Adipose tissue (tissue), 3 donors: ENCODE measurements around the gene DAB1. TPM values are rescaled to one million over a fixed set of nuclear protein-coding genes. Genes with fewer than 3 reads are reported as not detected.
"Not testable (repeated sequence)": the region's sequence is repeated elsewhere in the genome, so short reads cannot be mapped to it uniquely, and the experiment has no call there.

Experiments used
- H3K27ac ChIP-seq: one replicate; pipeline ENCODE4 v1.5.1; 2013; ENCODE audit warnings: low read depth, low read length
- WGBS, 3 donors: extraction: QIAGEN DNeasy Blood & Tissue Kit; methylation state at CpG; one replicate each; pipeline ENCODE4 v1.1.7; 2013; 5-methylcytosine and 5-hydroxymethylcytosine counted together
- polyA plus RNA-seq, 3 donors: library from polyadenylated mRNA; stranded (reverse); fragments of 200-250 nt; gene quantifications; one replicate each; pipeline ENCODE4 v1.2.3, GENCODE V29; 2013
- donor health status: healthy with polysubstance abuse.
- donor health status: Bipolar disorder and iron deficiency.
- donor health status: healthy.

Gene DAB1
- polyA plus RNA-seq, 3 donors, result 0.11 to 0.25 (median 0.15) TPM

DNA sequence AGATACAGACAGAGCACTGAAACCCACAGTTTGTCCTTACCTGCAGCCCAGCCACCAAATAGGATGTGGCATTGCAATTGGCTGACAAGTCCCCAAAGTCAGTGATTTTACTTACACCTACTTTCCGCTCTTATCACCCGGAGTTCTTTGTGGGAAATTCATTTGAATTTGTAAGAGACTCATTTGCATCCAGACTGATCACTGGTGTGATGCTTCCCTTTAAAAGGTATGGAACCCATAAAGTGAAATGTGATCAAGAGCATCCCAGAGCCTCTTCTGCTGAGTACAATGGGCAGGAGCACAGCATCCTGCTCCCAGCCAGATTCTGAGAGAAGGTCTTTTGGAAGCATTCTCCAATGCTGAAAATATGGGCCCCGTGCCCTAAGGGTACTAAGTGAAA lies 161.4 kb downstream of the DAB1 start:
- 88 to 93% (median 90%) methylated on average over 3 of the region's 3 CpGs for WGBS, 3 donors
- H3K27ac ChIP-seq, result no peak overlapping the region

DNA sequence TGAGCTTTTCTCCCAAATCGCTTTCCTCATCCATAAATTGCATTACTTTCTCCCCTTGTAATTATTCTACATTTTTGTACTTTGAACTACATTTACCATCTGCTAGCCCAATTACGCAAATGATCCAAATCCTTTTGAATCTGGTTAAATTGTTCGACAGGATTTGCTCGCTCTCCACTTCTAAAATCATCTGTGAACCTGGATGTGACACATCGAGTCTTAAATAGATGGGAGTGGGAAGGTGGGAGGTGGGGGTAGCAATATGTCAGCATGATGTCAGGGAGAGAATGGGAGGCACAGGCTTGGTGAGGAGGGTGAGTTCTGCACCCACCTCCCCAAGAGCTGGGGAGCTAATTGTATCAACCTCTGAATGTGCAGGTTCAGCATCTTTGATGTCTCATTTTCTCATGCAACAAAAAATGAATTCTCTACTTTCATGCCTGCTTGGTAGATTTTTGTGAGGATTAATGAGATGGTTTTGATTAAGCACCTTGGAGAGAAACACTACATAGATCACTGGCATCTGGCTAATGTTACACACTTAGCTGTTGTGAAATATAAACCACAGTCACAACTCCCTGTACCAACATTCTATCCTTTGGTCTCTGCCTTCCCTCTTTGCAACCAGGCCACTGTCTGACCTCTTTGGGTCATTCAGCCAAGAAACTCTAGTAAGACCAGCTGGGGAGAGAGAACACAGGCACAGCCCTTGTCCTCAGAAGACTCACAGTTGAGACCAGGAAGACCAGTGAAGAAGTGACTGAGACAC lies 165.1 kb downstream of the DAB1 start:
- no peak overlapping the region for H3K27ac ChIP-seq
- 74 to 81% (median 80%) methylated on average over 5 of the region's 5 CpGs for WGBS, 3 donors

DNA sequence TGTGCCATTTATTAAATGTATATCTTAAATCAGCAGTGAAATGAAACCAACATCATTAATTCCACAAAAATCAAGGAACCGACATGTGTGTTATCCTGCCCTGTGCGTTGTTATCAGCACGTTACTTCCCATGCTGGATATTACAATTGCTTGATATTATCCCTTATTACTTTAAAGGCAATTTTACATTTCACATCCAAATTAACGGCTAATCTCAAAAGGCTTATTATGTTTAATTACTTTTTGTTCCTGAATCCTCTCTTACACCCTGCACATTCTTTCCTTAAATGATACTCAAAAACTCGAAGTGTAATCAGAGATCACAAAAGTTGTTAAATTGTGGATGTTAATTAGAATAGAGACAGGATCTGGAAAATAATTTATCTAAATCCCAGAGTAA lies 167.9 kb downstream of the DAB1 start:
- 78 to 91% (median 87%) methylated on average over 5 of the region's 5 CpGs for WGBS, 3 donors

DNA sequence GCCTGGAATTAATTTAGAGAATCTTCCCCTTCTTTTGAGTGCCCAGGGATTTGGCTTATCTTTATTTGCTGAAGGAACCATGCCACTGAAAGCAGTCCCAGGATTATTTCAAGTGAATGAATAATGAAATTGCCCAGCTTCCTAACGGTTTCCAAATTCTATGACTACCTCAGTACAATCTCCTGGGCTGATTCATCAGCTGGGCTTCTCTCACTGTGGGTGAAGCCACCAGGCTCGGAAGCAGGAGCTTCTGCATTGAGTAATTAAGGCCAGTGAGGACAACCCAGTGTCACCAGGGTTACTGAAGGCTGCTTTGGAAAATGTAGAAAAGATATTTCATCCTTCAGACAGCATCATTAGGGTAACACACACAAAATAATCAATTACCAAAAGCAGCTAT lies 169.8 kb downstream of the DAB1 start:
- 34 to 41% (median 37%) methylated on average over 2 of the region's 2 CpGs for WGBS, 3 donors
- no peak overlapping the region for H3K27ac ChIP-seq

More for the DNA sequence above, 167.9 kb downstream of the DAB1 start:
- H3K27ac ChIP-seq, result no peak overlapping the region

DNA sequence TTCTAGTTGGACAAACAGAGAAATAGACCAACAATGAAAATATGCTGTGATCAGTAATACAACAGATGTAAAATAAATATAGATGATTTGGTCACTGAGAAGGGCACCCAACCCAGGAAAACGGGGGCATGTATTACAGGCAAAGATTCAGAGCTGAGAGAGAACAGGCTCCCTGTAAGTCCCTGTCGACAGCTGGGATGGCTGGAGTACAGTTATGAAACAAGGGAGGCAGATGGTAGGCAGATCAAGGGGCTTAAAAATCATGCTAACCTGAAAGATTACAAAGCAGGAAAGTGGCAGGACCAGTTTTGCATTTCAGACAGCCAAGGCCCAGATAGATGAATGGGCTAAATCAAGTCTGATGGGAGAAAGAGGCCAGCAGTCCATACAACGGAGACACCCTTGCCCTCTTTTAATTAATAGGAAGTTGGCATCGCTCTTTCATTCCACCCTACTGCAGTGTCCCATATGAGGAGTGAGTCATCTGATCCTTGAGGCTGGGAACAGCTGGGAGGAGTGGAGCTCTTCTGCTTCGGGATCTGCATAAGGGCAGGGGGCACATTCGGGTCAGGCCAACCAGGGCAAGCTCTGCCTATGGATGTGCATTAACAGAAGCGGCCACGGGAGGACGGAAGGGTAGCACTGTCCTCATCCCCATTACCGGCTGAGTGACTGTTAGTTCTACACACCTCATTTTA lies 171.1 kb downstream of the DAB1 start:
- H3K27ac ChIP-seq, result no peak overlapping the region
- 60 to 76% (median 76%) methylated on average over 10 of the region's 10 CpGs for WGBS, 3 donors

DNA sequence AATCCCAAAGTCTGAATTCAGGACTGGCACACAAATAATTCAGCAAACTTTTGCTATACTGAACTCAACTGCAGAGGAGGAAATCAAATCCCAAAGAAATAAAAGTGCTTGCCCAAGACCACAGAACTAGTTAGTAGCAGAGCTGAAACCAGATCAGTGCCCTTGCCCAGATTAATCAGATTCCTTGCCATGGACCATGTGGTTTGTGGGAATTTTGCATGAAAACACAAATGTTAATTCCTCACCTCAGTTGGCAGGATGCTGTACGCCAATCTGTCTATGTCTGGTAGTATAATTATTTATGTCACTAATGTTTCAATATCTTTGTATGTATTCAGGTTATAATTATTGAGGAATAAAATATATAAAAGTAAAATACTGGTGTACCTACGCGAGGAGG lies 173.8 kb downstream of the DAB1 start:
- WGBS, 3 donors, result 84 to 97% (median 97%) methylated on average over 3 of the region's 3 CpGs
- H3K27ac ChIP-seq, result no peak overlapping the region

DNA sequence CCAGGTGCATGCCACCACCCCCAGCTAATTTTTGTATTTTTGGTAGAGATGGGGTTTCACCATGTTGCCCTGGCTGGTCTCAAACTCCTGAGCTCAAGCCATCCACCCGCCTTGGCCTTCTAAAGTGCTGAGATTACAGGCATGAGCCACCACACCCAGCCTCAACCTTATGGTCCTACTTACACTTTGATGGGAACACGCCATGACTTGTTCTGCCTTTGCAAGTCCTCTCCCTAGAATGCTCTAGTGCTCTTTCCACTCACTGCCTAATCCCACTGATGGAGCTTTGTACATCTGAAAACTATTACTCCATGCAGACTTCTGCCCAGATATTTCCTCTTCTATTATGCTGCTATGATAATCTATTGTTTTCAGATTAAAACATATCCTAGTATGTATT lies 174.3 kb downstream of the DAB1 start:
- 50 to 98% (median 65%) methylated on average over 2 of the region's 2 CpGs for WGBS, 3 donors
- H3K27ac ChIP-seq, result no peak overlapping the region

DNA sequence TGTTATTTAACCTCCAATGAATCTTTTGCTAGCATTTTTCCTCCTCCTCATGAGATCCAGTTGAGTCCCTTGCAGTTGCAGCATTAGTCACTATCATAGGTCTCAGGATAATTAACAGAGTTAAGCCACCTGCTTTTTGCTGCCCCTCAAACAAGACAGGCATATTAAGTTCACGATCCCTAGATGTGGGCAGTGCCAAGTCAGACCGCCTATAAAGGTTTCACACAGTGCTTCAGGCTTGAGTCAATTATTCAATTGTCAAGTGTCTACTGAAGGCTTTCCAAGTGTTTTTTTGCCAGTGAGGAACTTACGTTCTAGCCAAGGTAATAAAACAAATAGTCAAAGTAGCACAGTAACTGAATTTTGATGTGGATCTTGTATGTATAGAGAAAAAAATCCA lies 175.0 kb downstream of the DAB1 start:
- H3K27ac ChIP-seq, result no peak overlapping the region
- WGBS, 3 donors, result 70 to 74% (median 70%) methylated on average over 3 of the region's 3 CpGs

DNA sequence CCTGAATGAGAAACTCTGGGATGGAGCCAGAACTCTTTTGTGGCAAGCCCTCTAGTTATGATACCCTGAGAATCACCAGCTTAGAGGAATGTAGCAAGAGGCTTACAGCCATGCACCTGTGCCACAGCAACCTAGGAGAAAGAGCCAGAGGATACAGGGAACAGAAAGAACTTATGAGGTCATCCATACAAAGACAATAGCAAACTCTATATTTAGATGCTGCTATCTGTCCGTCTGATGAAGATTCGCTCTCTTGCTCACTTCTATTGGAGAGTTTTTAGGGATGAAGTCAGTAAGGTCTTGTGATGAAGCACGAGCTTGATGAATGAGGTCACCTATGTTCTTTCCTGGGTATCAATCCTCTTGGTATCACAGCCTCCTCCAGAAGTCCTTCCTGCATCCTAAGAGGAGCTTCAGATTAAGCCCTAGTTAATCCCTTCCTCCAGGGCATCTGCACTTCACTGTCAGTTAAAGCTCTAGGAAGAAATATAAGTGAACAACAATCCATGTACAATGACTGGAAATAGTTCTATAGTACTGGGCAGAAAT lies 185.6 kb downstream of the DAB1 start:
- 84 to 89% (median 86%) methylated on average over 3 of the region's 3 CpGs for WGBS, 3 donors
- no peak overlapping the region for H3K27ac ChIP-seq

DNA sequence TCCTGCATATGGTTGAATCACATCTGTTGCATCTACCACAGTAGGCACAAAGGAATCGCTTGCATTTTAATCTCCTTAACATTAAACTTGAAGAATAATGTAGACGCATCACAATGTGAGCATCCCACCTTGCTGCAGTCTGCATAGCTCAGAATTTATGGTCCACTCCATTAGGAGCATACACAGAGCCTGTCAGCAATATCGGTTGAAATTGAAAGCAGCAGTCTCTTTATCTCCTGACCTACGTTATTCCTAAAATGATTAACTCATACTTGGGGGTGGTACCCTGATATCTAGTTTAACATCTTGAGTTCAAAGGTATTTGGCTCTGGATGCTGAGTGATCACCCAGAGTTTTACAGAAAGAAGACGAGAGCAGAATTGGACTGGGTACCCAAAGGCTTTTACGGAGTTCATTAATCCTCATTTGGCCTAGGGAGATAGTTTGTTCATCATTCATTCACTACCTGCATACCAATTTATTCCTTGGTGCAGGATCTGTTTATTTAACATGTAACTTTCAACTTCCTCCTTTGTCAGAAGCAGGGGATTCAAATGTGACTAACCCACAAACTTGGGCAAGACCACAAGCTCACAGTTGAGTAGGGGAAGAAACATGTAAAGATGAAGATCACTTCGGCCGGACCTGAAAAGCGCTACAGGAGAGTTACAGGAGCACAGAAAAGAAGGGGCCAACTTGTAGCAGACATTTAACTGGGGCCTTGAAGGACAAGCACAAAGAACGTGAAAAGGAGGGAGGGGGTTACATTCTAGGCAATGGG lies 187.9 kb downstream of the DAB1 start:
- H3K27ac ChIP-seq, result no peak overlapping the region
- 63 to 69% (median 69%) methylated on average over 10 of the region's 10 CpGs for WGBS, 3 donors

DNA sequence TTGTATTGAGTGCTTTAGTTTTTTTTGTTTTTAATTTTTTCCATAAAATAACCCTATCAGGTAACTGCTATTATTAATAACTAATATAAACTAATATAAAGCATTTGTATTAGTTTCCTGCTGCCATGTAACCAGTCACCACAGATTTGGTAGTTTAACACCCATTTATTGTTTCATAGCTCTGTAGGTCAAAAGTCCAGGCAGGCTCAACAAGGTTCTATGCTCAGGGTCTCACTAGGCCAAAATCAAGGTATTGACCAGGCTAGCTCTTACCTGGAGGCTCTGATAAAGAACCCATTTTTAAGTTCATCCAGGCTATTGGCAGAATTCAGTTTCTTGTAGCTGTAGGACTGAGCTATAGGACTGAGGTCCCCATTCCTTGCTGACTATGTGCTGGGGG lies 189.4 kb downstream of the DAB1 start:
- no peak overlapping the region for H3K27ac ChIP-seq

DNA sequence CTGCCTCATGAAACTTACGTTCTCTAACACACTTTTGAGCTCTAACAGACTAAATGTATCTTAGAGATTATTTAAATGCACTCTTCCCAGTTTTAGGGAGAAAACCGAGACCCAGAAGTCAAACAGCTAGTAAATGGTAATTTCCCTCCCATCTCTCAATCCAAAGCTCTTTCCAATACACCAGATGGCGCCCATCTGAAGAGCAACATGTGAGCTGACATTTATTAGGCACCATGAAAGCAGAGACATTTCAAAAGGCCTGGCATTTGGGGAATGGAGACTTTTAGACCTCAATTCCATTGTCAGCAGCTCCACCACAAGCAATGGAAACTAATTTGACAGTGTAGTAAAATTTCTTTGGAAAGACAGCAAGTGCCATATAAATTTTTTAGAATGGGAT lies 191.4 kb downstream of the DAB1 start:
- 83 to 93% (median 91%) methylated on average over 3 of the region's 3 CpGs for WGBS, 3 donors
- no peak overlapping the region for H3K27ac ChIP-seq

DNA sequence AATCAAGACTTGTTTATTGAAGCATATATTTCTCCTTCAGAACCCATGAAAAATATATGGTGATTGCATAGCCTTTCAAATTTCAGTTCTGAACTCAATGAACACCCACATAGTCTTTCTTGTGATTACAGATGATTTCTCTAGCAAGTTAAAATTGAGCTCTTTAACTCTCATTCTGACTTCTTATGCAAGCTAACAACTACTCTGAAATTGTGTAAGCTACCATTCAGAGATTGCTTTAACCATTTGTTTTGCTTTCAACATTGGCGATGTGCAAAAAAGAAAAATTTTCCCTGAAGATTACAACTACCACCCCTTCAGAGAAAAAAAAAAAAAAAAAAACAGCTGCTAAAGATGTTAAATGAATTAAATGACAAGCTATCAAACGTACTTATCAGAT lies 193.9 kb downstream of the DAB1 start:
- 60 to 69% (median 64%) methylated on average over 2 of the region's 2 CpGs for WGBS, 3 donors
- no peak overlapping the region for H3K27ac ChIP-seq

DNA sequence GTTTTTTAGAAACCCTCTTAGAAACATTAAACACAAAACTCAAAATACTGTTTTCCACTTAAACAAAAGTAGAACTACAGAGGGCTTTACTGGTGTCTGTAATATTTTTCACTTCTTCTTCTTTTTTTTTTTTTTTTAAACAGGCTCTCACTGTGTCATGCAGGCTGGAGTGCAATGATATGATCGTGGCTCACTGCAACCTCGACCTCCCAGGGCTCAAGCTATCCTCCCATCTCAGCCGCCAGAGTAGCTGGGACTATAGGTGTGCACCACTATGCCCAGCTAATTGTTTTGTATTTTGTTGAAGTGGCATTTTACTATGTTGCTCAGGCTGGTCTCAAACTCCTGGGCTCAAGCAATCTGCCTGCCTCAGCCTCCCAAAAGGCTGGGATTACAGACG lies 194.8 kb downstream of the DAB1 start:
- H3K27ac ChIP-seq, result no peak overlapping the region
- 56 to 63% (median 60%) methylated on average over 4 of the region's 4 CpGs for WGBS, 3 donors

DNA sequence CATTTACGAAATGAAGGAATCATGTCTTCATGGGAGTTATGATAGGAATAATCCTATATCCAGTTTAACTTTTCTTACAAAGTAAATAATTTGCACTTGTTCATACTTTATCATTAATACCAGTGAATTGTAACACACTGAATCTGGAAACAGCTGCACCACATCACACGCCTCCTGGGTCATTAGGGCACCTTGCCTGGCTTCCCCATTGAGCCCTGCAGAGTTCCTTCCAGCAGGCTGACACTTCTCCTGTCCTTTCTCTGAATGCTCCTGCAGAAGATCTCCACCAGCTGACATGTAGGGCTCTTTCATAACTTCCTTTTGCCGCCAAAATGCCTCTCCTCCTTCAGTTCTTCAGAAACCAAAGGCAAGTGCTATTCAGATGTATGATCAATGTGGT lies 201.1 kb downstream of the DAB1 start:
- 45 to 68% (median 58%) methylated on average over 3 of the region's 3 CpGs for WGBS, 3 donors

DNA sequence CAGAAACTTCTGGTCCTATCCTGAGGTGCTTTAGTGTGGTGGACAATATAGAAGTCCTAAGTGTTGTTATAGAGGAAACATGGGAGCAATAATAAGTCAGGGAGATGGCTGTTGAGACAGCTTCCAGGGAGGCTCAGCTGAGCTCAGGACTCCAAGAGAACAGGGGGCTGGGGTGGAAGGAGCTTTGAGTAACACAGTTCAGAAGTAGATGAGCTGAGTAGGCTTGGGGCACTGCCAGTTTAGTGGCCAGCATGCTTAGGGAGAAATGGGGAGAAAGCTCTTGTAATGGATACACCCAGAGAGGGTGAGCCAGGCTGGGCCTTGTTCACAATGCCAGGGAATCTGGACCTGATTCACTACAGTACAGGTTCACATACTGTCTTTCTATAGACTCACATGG lies 201.6 kb downstream of the DAB1 start:
- H3K27ac ChIP-seq, result no peak overlapping the region

More for the DNA sequence above, 201.1 kb downstream of the DAB1 start:
- no peak overlapping the region for H3K27ac ChIP-seq

DNA sequence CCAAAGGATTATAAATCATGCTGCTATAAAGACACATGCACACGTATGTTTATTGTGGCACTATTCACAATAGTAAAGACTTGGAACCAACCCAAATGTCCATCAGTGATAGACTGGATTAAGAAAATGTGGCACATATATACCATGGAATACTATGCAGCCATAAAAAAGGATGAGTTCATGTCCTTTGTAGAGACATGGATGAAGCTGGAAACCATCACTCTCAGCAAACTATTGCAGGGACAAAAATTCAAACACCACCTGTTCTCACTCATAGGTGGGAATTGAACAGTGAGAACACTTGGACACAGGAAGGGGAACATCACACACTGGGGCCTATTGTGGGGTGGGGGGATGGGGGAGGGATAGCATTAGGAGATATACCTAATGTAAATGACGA lies 203.0 kb downstream of the DAB1 start:
- WGBS, 3 donors, result 88 to 96% (median 93%) methylated on average over 1 of the region's 2 CpGs

DNA sequence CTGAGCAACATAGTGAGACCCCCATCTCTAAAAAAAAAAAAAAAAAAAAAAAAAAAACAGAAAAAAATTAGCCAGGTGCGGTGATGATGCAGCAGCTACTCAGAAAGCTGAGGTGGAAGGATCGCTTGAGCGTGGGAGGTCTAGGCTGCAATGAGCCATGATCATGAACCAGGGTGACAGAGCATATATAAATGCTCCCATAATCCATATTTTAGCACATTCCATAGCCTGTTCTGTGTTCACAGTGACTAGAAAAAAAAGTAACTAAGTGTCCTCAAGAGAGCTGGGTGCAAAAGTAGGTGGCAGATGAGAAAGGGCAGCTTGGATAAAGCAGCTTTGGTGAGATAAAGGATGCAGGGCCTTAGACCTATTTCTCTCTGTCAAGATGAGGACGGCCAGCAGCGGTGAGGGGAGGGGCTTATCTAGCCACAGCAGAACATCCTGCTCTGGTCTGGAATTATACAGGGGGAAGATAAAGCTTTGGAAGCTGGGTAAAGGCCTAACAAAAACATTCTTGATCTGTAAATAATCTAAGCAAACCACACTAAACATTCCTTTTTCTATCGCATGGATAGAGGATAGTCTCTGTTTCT lies 205.3 kb downstream of the DAB1 start:
- H3K27ac ChIP-seq, result no peak overlapping the region
- WGBS, 3 donors, result 57 to 72% (median 61%) methylated on average over 6 of the region's 6 CpGs

More for the DNA sequence above, 203.0 kb downstream of the DAB1 start:
- not testable (repeated sequence) for H3K27ac ChIP-seq

DNA sequence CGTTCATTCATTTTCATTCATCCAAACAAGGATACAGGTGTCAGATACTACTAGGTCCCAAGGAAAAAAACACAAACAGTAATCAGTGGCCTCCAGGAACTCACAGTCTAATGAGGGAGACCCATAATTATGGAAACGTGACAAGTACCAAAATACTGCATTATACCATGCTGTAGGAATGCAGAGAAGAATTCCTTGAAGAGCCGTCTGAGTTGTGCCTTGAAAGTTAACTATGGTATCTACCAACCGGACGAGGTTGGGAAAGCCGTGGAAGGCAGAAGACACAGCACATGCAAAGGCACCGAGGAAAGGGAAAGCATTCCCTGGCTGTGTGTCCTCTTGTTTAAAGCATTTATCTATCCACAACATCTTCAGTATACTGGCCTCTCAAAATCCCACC lies 206.0 kb downstream of the DAB1 start:
- WGBS, 3 donors, result 88 to 92% (median 88%) methylated on average over 7 of the region's 7 CpGs

More for the DNA sequence above, 206.0 kb downstream of the DAB1 start:
- no peak overlapping the region for H3K27ac ChIP-seq
